Prostate gland (tissue), 2 donors: ENCODE data around the gene MICAL3.

Experiments used
- CTCF ChIP-seq, 4 experiments: fragments of 200-600 bp in 2 of 4; fragments of 450-650 bp in 2 of 4; sonication (generic) in 2 of 4; IDR thresholded peaks; 1 replicate in 3 of 4; 2 replicates in 1 of 4; pipeline ENCODE4 v1.5.1; 2016 to 2019; ENCODE audit warnings: antibody characterized with exemption in 4 of 4, mild to moderate bottlenecking in 2 of 4, moderate library complexity in 2 of 4
- POLR2A ChIP-seq: fragments of 450-650 bp; IDR thresholded peaks from one replicate; pipeline ENCODE4 v1.6.1; 2016; ENCODE audit warnings: antibody characterized with exemption, mild to moderate bottlenecking
- POLR2AphosphoS5 ChIP-seq: sonication (generic); formaldehyde crosslinking; IDR thresholded peaks from one replicate; pipeline ENCODE4 v1.6.1; 2017; ENCODE audit warnings: antibody characterized with exemption

- no peak for TF ChIP-seq CTCF (IDR thresholded peaks at IDR 0.05)
- no peak for TF ChIP-seq POLR2A
- TF ChIP-seq POLR2AphosphoS5, result no peak
Measured at GRCh38 chr22:17827466-17827865, 196.9 kb downstream of the MICAL3 start.
